HepG2 (cell line): ENCODE data around the gene LSM10. TPM values are rescaled to one million over a fixed set of nuclear protein-coding genes. Genes with fewer than 3 reads are reported as not detected.

Experiments
- EP300 ChIP-seq, 3 experiments: sonication (generic) in 1 of 3; formaldehyde crosslinking in 1 of 3; IDR thresholded peaks; 2 replicates each; pipeline versions ENCODE4 v1.5.1 to v1.6.1; 2011 to 2020; ENCODE audit warnings: low read depth in 2 of 3, low read length in 2 of 3, borderline replicate concordance in 1 of 3, improper control_type of control experiment in 1 of 3, mild to moderate bottlenecking in 1 of 3, missing genetic modification reagents in 1 of 3, moderate library complexity in 1 of 3
- GATAD1 ChIP-seq: IDR thresholded peaks from 2 replicates; pipeline ENCODE4 v1.6.1; 2016; ENCODE audit warnings: missing genetic modification reagents, missing compliant biosample characterization
- HNRNPH1 ChIP-seq: fragments of 200-400 bp; formaldehyde crosslinking; optimal IDR thresholded peaks from 2 replicates; pipeline ENCODE3; 2017; ENCODE audit warnings: mild to moderate bottlenecking, low read depth, low read length
- HNRNPL ChIP-seq: fragments of 200-400 bp; formaldehyde crosslinking; IDR thresholded peaks from 2 replicates; pipeline ENCODE4 v1.6.1; 2017; ENCODE audit warnings: mild to moderate bottlenecking, low read depth, low read length
- NFE2 ChIP-seq: sonication (generic); formaldehyde crosslinking; IDR thresholded peaks from 2 replicates; pipeline ENCODE4 v1.4.0; 2020; ENCODE audit warnings: missing genetic modification reagents
- NFIB ChIP-seq: sonication (generic); formaldehyde crosslinking; IDR thresholded peaks from 2 replicates; pipeline ENCODE4 v1.9.0; 2021; ENCODE audit warnings: missing genetic modification reagents, mild to moderate bottlenecking, borderline replicate concordance
- REL ChIP-seq: sonication (generic); formaldehyde crosslinking; conservative IDR thresholded peaks from 2 replicates; pipeline ENCODE4 v1.8.0; 2022; ENCODE audit warnings: mild to moderate bottlenecking, missing genetic modification reagents, moderate library complexity
- SMAD1 ChIP-seq: sonication (generic); formaldehyde crosslinking; IDR thresholded peaks from 2 replicates; pipeline ENCODE4 v1.4.0; 2020; ENCODE audit warnings: missing genetic modification reagents, low read depth, mild to moderate bottlenecking, borderline replicate concordance
- SRSF4 ChIP-seq: fragments of 200-400 bp; formaldehyde crosslinking; IDR thresholded peaks from one replicate; pipeline ENCODE4 v1.6.1; 2018; ENCODE audit warnings: mild to moderate bottlenecking, low read depth, low read length, moderate library complexity; ENCODE audit not compliant: poor library complexity, severe bottlenecking
- ZMYM3 ChIP-seq: sonication (generic); formaldehyde crosslinking; IDR thresholded peaks from 2 replicates; pipeline ENCODE4 v1.5.1; 2020; ENCODE audit warnings: mild to moderate bottlenecking, missing genetic modification reagents
- ZNF143 ChIP-seq: sonication (generic); formaldehyde crosslinking; IDR thresholded peaks from 2 replicates; pipeline ENCODE4 v1.4.0; 2020; ENCODE audit warnings: missing genetic modification reagents
- ZNF850 ChIP-seq: sonication (generic); formaldehyde crosslinking; conservative IDR thresholded peaks from 2 replicates; pipeline ENCODE4 v1.9.0; 2021; ENCODE audit warnings: mild to moderate bottlenecking, missing genetic modification reagents
- polyA plus RNA-seq, 8 experiments: library from polyadenylated mRNA; depleted of rRNA in 3 of 8; stranded (reverse) in 7 of 8; unstranded in 1 of 8; fragments of >200 nt; fragmentation: Illumina TruSeq in 4 of 8; extraction: Trizol in 4 of 8; gene quantifications; 2 replicates each; pipeline versions ENCODE4 v1.2.1 to v1.2.3, GENCODE V29; 2011 to 2016; ENCODE audit warnings: low read depth in 4 of 8, missing spikeins in 1 of 8, mixed read lengths in 1 of 8; ENCODE audit not compliant: insufficient read depth in 1 of 8
- total RNA-seq, 5 experiments: library from RNA; depleted of rRNA; stranded (reverse); fragments of >200 nt; fragmentation: Illumina TruSeq; extraction: Trizol; gene quantifications; 2 replicates each; pipeline ENCODE4 v1.2.3, GENCODE V29; 2016; ENCODE audit warnings: low read depth in 1 of 5
- TF ChIP-seq, protein P1 (sequence below): sonication (generic); formaldehyde crosslinking; IDR thresholded peaks from 2 replicates; pipeline ENCODE4 v1.9.0; 2021; ENCODE audit warnings: missing genetic modification reagents, mild to moderate bottlenecking, borderline replicate concordance
- TF ChIP-seq, protein P2 (sequence below): sonication (generic); formaldehyde crosslinking; IDR thresholded peaks from 2 replicates; pipeline ENCODE4 v1.4.0; 2020; ENCODE audit warnings: missing genetic modification reagents; ENCODE audit errors: not compliant biosample characterization
- TF ChIP-seq, protein P3 (sequence below): sonication (generic); formaldehyde crosslinking; IDR thresholded peaks from 2 replicates; pipeline ENCODE4 v1.5.0; 2020; ENCODE audit warnings: mild to moderate bottlenecking, missing genetic modification reagents, borderline replicate concordance
- TF ChIP-seq, protein P4 (sequence below): sonication (generic); formaldehyde crosslinking; IDR thresholded peaks from 2 replicates; pipeline ENCODE4 v1.4.0; 2020; ENCODE audit warnings: missing genetic modification reagents

The LSM10 gene
- total and polyA plus RNA-seq, 2 of the 13 experiments (the other 11 are each of a cell fraction or from before 2014, with no cell fraction given) = 14.0 to 52.0 TPM

DNA sequence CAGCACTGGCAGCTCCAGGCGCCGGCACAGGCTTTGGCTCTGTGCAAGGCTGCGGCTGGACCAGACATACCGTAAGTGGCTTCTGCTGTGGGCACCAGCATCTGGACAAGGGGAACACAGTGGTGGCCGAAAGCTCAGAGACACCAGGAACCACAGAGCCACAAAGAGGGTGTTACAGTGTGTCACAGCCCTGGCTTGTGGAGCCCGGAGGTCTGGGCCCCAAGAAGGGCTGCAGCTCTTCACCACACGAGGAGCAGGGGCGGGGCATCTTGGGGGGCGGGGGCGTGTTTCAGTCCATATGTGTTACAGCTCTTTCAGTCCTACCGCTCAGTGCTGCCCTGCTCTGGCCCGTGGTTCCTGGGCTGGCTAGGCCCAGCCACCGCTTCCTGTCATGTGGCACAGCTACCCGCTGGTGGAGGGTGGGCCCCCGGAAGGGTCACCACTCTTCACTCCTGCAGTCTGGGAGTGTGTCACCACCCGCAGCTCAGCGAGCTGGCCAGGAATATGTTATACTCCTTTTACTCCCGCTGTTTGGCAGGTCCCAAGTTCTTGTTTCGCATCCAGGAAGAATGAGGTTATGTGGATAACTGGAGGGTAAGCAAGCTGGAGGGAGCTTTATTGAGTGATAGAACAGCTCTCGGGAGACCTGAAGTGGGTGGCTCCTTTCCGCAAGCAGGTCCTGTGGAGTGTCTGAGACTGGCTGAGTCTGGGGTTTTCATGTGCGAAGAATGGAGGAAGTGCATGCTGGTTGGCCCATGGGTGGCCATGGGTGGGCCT lies 3.3 kb upstream of the LSM10 start (continued):
- TF ChIP-seq, protein P1, sequence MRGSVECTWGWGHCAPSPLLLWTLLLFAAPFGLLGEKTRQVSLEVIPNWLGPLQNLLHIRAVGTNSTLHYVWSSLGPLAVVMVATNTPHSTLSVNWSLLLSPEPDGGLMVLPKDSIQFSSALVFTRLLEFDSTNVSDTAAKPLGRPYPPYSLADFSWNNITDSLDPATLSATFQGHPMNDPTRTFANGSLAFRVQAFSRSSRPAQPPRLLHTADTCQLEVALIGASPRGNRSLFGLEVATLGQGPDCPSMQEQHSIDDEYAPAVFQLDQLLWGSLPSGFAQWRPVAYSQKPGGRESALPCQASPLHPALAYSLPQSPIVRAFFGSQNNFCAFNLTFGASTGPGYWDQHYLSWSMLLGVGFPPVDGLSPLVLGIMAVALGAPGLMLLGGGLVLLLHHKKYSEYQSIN (CRISPR knock-in tag) = no peak
- TF ChIP-seq SMAD1 (no peak), NFE2 (CRISPR knock-in tag) (no peak), REL (no peak; the same call in 1 of the 2 replicates), ZNF143 (peak; percentile 78), ZNF850 (no peak), HNRNPH1 (no peak), ZMYM3 (CRISPR knock-in tag) (no peak; the same call in 1 of the 2 replicates), HNRNPL (no peak; the same call in 1 of the 2 replicates), SRSF4 (no peak), NFIB (CRISPR knock-in tag) (no peak), GATAD1 (CRISPR knock-in tag) (peak; percentile 90), EP300 (IDR thresholded peaks at IDR 0.05; ENCODE audit: low read depth in 2 of 2, low read length in 2 of 2) (peak in 1 of 2 experiments; percentile 1; a peak in 1 of 4 replicates), EP300 (CRISPR knock-in tag; IDR thresholded peaks at IDR 0.05; ENCODE audit: borderline replicate concordance) (no peak)
- TF ChIP-seq, protein P2, sequence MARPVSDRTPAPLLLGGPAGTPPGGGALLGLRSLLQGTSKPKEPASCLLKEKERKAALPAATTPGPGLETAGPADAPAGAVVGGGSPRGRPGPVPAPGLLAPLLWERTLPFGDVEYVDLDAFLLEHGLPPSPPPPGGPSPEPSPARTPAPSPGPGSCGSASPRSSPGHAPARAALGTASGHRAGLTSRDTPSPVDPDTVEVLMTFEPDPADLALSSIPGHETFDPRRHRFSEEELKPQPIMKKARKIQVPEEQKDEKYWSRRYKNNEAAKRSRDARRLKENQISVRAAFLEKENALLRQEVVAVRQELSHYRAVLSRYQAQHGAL = no peak
- TF ChIP-seq, protein P3, sequence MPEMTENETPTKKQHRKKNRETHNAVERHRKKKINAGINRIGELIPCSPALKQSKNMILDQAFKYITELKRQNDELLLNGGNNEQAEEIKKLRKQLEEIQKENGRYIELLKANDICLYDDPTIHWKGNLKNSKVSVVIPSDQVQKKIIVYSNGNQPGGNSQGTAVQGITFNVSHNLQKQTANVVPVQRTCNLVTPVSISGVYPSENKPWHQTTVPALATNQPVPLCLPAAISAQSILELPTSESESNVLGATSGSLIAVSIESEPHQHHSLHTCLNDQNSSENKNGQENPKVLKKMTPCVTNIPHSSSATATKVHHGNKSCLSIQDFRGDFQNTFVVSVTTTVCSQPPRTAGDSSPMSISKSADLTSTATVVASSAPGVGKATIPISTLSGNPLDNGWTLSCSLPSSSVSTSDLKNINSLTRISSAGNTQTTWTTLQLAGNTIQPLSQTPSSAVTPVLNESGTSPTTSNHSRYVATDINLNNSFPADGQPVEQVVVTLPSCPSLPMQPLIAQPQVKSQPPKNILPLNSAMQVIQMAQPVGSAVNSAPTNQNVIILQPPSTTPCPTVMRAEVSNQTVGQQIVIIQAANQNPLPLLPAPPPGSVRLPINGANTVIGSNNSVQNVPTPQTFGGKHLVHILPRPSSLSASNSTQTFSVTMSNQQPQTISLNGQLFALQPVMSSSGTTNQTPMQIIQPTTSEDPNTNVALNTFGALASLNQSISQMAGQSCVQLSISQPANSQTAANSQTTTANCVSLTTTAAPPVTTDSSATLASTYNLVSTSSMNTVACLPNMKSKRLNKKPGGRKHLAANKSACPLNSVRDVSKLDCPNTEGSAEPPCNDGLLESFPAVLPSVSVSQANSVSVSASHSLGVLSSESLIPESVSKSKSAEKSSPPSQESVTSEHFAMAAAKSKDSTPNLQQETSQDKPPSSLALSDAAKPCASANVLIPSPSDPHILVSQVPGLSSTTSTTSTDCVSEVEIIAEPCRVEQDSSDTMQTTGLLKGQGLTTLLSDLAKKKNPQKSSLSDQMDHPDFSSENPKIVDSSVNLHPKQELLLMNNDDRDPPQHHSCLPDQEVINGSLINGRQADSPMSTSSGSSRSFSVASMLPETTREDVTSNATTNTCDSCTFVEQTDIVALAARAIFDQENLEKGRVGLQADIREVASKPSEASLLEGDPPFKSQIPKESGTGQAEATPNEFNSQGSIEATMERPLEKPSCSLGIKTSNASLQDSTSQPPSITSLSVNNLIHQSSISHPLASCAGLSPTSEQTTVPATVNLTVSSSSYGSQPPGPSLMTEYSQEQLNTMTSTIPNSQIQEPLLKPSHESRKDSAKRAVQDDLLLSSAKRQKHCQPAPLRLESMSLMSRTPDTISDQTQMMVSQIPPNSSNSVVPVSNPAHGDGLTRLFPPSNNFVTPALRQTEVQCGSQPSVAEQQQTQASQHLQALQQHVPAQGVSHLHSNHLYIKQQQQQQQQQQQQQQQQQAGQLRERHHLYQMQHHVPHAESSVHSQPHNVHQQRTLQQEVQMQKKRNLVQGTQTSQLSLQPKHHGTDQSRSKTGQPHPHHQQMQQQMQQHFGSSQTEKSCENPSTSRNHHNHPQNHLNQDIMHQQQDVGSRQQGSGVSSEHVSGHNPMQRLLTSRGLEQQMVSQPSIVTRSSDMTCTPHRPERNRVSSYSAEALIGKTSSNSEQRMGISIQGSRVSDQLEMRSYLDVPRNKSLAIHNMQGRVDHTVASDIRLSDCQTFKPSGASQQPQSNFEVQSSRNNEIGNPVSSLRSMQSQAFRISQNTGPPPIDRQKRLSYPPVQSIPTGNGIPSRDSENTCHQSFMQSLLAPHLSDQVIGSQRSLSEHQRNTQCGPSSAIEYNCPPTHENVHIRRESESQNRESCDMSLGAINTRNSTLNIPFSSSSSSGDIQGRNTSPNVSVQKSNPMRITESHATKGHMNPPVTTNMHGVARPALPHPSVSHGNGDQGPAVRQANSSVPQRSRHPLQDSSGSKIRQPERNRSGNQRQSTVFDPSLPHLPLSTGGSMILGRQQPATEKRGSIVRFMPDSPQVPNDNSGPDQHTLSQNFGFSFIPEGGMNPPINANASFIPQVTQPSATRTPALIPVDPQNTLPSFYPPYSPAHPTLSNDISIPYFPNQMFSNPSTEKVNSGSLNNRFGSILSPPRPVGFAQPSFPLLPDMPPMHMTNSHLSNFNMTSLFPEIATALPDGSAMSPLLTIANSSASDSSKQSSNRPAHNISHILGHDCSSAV = no peak
- TF ChIP-seq, protein P4, sequence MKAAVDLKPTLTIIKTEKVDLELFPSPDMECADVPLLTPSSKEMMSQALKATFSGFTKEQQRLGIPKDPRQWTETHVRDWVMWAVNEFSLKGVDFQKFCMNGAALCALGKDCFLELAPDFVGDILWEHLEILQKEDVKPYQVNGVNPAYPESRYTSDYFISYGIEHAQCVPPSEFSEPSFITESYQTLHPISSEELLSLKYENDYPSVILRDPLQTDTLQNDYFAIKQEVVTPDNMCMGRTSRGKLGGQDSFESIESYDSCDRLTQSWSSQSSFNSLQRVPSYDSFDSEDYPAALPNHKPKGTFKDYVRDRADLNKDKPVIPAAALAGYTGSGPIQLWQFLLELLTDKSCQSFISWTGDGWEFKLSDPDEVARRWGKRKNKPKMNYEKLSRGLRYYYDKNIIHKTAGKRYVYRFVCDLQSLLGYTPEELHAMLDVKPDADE (CRISPR knock-in tag) = no peak
